HepG2 (cell line): ENCODE results near the gene DDX6. TPM values are rescaled to one million over a fixed set of nuclear protein-coding genes. Genes with fewer than 3 reads are reported as not detected.

Source experiments
- ATAC-seq: fragments of 200-7000 bp; cut with Tn5 transposase; 3 replicates; pipeline ENCODE4 v1.9.1; 2020; ENCODE audit warnings: mild to moderate bottlenecking, moderate library complexity
- BruUV-seq: library from RNA; stranded (reverse); fragments of 400-500 nt; replicated peaks from 2 replicates; lab custom pipeline; 2021; lab: Mats Ljungman, UMichigan
- CTCF ChIA-PET: fragments of 300-600 bp; formaldehyde crosslinking; extraction: SDS; loops from one replicate; lab custom pipeline; 2021; ENCODE audit warnings: low total read pairs, inconsistent platforms, low intra/inter-chr PET ratio; lab: Yijun Ruan, JAX
- POLR2A ChIA-PET: fragments of 350-600 bp; sonication (Branson Sonifier 250); formaldehyde crosslinking; loops from one replicate; lab custom pipeline; 2020; ENCODE audit warnings: antibody characterized with exemption, inconsistent platforms; lab: Yijun Ruan, JAX
- DNase-seq: peaks from one replicate; pipeline ENCODE4 v3.0.0-alpha.2; 2015; ENCODE audit warnings: low spot score
- FAIRE-seq: peaks from 3 replicates; lab custom pipeline; 2011; peaks lifted over from hg19 to GRCh38; lab: Jason Lieb, UNC
- H2AFZ ChIP-seq: one replicate; pipeline ENCODE4 v1.6.1; 2011; ENCODE audit warnings: low read length, inconsistent platforms
- H3K27ac ChIP-seq: fragments of 300-600 bp; 3 replicates; pipeline ENCODE4 v1.8.0; 2011; ENCODE audit warnings: mixed run types, mild to moderate bottlenecking, mixed read lengths, low read length, inconsistent platforms; ENCODE audit not compliant: insufficient read depth; ENCODE audit errors: extremely low read length
- H3K27me3 ChIP-seq, 2 experiments: fragments of 200-600 bp in 1 of 2; 2 replicates in 1 of 2; 3 replicates in 1 of 2; pipeline versions ENCODE4 v1.6.0 to v1.8.0; 2011; ENCODE audit warnings: low read length in 2 of 2, mild to moderate bottlenecking in 2 of 2, moderate library complexity in 2 of 2, inconsistent platforms in 1 of 2; ENCODE audit not compliant: insufficient read depth in 2 of 2, control insufficient read depth in 1 of 2
- H3K36me3 ChIP-seq, 2 experiments: fragments of 200-600 bp in 1 of 2; replicated peaks in 1 of 2; 2 replicates in 1 of 2; 3 replicates in 1 of 2; pipeline versions ENCODE4 v1.5.1 to v1.8.0; 2011; ENCODE audit warnings: low read length in 2 of 2, inconsistent platforms in 1 of 2; ENCODE audit not compliant: insufficient read depth in 2 of 2, control insufficient read depth in 1 of 2
- H3K4me1 ChIP-seq: 2 replicates; pipeline ENCODE4 v1.5.1; 2012; ENCODE audit warnings: low read length, inconsistent platforms; ENCODE audit not compliant: insufficient read depth
- H3K4me2 ChIP-seq: 2 replicates; pipeline ENCODE4 v1.6.0; 2011; ENCODE audit warnings: low read depth, low read length, inconsistent platforms
- H3K4me3 ChIP-seq, 3 experiments: fragments of 200-600 bp in 1 of 3; sonication (generic), shearing (Covaris generic) in 1 of 3; replicated peaks in 1 of 3; 2 replicates each; pipeline ENCODE4 v1.5.1; 2011 to 2016; ENCODE audit warnings: low read length in 3 of 3, inconsistent platforms in 2 of 3, low read depth in 2 of 3, mild to moderate bottlenecking in 2 of 3, control low read depth in 1 of 3, mixed read lengths in 1 of 3; ENCODE audit not compliant: insufficient read depth in 1 of 3
- H3K79me2 ChIP-seq: one replicate; pipeline ENCODE4 v1.6.1; 2011; ENCODE audit warnings: low read length, inconsistent platforms; ENCODE audit not compliant: insufficient read depth
- H3K9ac ChIP-seq: 2 replicates; pipeline ENCODE4 v1.6.0; 2011; ENCODE audit warnings: mild to moderate bottlenecking, low read depth, low read length, inconsistent platforms; ENCODE audit not compliant: insufficient read depth
- H3K9me3 ChIP-seq: 2 replicates; pipeline ENCODE4 v1.5.1; 2012; ENCODE audit warnings: mild to moderate bottlenecking, low read length
- H4K20me1 ChIP-seq: 2 replicates; pipeline ENCODE4 v1.6.0; 2011; ENCODE audit warnings: inconsistent platforms, mild to moderate bottlenecking, low read length, moderate library complexity; ENCODE audit not compliant: insufficient read depth
- ATF2 ChIP-seq: sonication (generic); formaldehyde crosslinking; IDR thresholded peaks from 2 replicates; pipeline ENCODE4 v1.4.0; 2020; ENCODE audit warnings: missing genetic modification reagents
- BRCA1 ChIP-seq: sonication (generic); formaldehyde crosslinking; IDR thresholded peaks from 2 replicates; pipeline ENCODE4 v1.4.0; 2020; ENCODE audit warnings: missing genetic modification reagents
- CBX1 ChIP-seq: IDR thresholded peaks from one replicate; pipeline ENCODE4 v1.6.1; 2016; ENCODE audit warnings: antibody characterized with exemption, low read depth
- DR1 ChIP-seq: sonication (generic); formaldehyde crosslinking; IDR thresholded peaks from 2 replicates; pipeline ENCODE4 v1.8.0; 2021; ENCODE audit warnings: mild to moderate bottlenecking, missing genetic modification reagents, inconsistent platforms
- NFIC ChIP-seq: IDR thresholded peaks from 2 replicates; pipeline ENCODE4 v1.6.1; 2012; ENCODE audit warnings: mild to moderate bottlenecking, low read length, inconsistent platforms
- NR2C2 ChIP-seq: sonication (generic); formaldehyde crosslinking; IDR thresholded peaks from 2 replicates; pipeline ENCODE4 v1.4.0; 2020; ENCODE audit warnings: missing genetic modification reagents, mild to moderate bottlenecking, moderate library complexity, borderline replicate concordance
- PHF21A ChIP-seq: sonication (generic); formaldehyde crosslinking; IDR thresholded peaks from 2 replicates; pipeline ENCODE4 v1.5.0; 2020; ENCODE audit warnings: mild to moderate bottlenecking, missing genetic modification reagents
- SAFB2 ChIP-seq: sonication (generic); formaldehyde crosslinking; IDR thresholded peaks from 2 replicates; pipeline ENCODE4 v1.5.1; 2020; ENCODE audit warnings: missing genetic modification reagents, low read depth, mild to moderate bottlenecking, borderline replicate concordance
- SETDB1 ChIP-seq: sonication (generic); formaldehyde crosslinking; IDR thresholded peaks from 2 replicates; pipeline ENCODE4 v1.5.1; 2020; ENCODE audit warnings: missing genetic modification reagents, mild to moderate bottlenecking, borderline replicate concordance
- TOPORS ChIP-seq: sonication (generic); formaldehyde crosslinking; IDR thresholded peaks from 2 replicates; pipeline ENCODE4 v1.8.0; 2023; ENCODE audit warnings: mild to moderate bottlenecking, missing genetic modification reagents
- ZNF160 ChIP-seq: sonication (generic); formaldehyde crosslinking; IDR thresholded peaks from 2 replicates; pipeline ENCODE4 v1.8.0; 2022; ENCODE audit warnings: mild to moderate bottlenecking, inconsistent platforms, missing genetic modification reagents
- ZNF484 ChIP-seq: sonication (generic); formaldehyde crosslinking; IDR thresholded peaks from 2 replicates; pipeline ENCODE4 v1.5.1; 2020; ENCODE audit warnings: mild to moderate bottlenecking, low read depth, missing genetic modification reagents, borderline replicate concordance
- ZNF547 ChIP-seq: sonication (generic); formaldehyde crosslinking; IDR thresholded peaks from 2 replicates; pipeline ENCODE4 v1.5.1; 2020; ENCODE audit warnings: mild to moderate bottlenecking, missing genetic modification reagents
- WGBS: methylation state at CpG from one replicate; pipeline ENCODE4 v1.1.6; 2017; ENCODE audit warnings: low lambda C conversion rate; 5-methylcytosine and 5-hydroxymethylcytosine counted together
- in situ Hi-C: cut with HindIII; loops from 2 replicates; pipeline ENCODE4 v1.10.0; 2017; ENCODE audit warnings: low pct_unique_long_range_greater_than_20kb; ENCODE audit not compliant: extremely low pct_ligation_motif_present
- intact Hi-C: fragments of 100-400 bp; cut with micrococcal nuclease; formaldehyde crosslinking; loops from one replicate; pipeline ENCODE4 v1.10.0; 2022; ENCODE audit not compliant: unreplicated experiment
- polyA plus RNA-seq, 8 experiments: library from polyadenylated mRNA; depleted of rRNA in 3 of 8; stranded (reverse) in 7 of 8; unstranded in 1 of 8; fragments of >200 nt; fragmentation: Illumina TruSeq in 4 of 8; extraction: Trizol in 4 of 8; gene quantifications; 2 replicates each; pipeline versions ENCODE4 v1.2.1 to v1.2.3, GENCODE V29; 2011 to 2016; ENCODE audit warnings: low read depth in 4 of 8, missing spikeins in 1 of 8, mixed read lengths in 1 of 8; ENCODE audit not compliant: insufficient read depth in 1 of 8
- total RNA-seq, 5 experiments: library from RNA; depleted of rRNA; stranded (reverse); fragments of >200 nt; fragmentation: Illumina TruSeq; extraction: Trizol; gene quantifications; 2 replicates each; pipeline ENCODE4 v1.2.3, GENCODE V29; 2016; ENCODE audit warnings: low read depth in 1 of 5
- TF ChIP-seq, protein P1 (sequence below), 2 experiments: fragments of 450-650 bp in 1 of 2; sonication (generic) in 1 of 2; formaldehyde crosslinking in 1 of 2; IDR thresholded peaks; 2 replicates each; pipeline versions ENCODE4 v1.6.1 to v1.8.0; 2016 to 2022; ENCODE audit warnings: antibody characterized with exemption in 1 of 2, mild to moderate bottlenecking in 1 of 2, missing genetic modification reagents in 1 of 2

DDX6 gene
- total and polyA plus RNA-seq, 2 of the 13 experiments (the other 11 are each of a cell fraction or from before 2014, with no cell fraction given): 20.9 to 59.2 TPM

DNA sequence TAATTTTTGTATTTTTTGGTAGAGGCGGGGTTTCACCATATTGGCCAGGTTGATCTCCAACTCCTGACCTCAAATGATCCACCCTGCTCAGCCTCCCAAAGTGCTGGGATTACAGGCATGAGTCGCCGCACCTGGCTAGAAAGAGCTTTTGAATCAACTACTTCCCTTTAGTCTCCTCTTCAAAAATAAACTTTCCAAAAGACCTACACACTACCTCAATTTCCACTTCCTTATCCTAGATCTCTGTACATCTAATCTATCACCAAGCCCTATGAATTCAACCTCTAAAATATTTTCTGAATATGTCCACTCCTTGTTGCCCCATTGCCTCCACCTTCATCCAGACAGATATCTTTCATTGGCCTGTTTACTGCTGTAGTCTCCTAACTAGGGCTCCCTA, 13.1 kb upstream of the DDX6 start:
- no peaks in the 10 kb centered on the region for H3K4me1 ChIP-seq
- H3K79me2 ChIP-seq: no peaks in the 10 kb centered on the region
- no peak overlapping the region for H3K4me3 ChIP-seq
- no peak overlapping the region for H3K9ac ChIP-seq
- in situ Hi-C loops: no loop called here
- no peaks in the 10 kb centered on the region for H3K36me3 ChIP-seq
- no peak overlapping the region for H3K27ac ChIP-seq
- BruUV-seq: no TSS peak
- ATAC-seq (no peak), DNase-seq (no peak), FAIRE-seq (no peak)
- H3K9me3 ChIP-seq: no peaks in the 10 kb centered on the region
- H4K20me1 ChIP-seq: no peaks in the 10 kb centered on the region
- intact Hi-C loops: no loop called here
- ChIA-PET POLR2A (no interaction called here), CTCF (no interaction called here)
- H3K27me3 ChIP-seq: peaks cover 0 to 10% of the 10 kb centered on the region in 2 experiments; a peak in 3 of 5 replicates
- TF ChIP-seq TOPORS (CRISPR knock-in tag) (no peak), ZNF484 (CRISPR knock-in tag) (no peak), SAFB2 (CRISPR knock-in tag) (no peak), NFIC (no peak), BRCA1 (CRISPR knock-in tag) (no peak), ZNF547 (CRISPR knock-in tag) (no peak), SETDB1 (CRISPR knock-in tag) (no peak), PHF21A (CRISPR knock-in tag) (no peak), CBX1 (no peak), DR1 (no peak), ATF2 (CRISPR knock-in tag) (no peak), NR2C2 (no peak), ZNF160 (CRISPR knock-in tag) (no peak)
- TF ChIP-seq, protein P1, sequence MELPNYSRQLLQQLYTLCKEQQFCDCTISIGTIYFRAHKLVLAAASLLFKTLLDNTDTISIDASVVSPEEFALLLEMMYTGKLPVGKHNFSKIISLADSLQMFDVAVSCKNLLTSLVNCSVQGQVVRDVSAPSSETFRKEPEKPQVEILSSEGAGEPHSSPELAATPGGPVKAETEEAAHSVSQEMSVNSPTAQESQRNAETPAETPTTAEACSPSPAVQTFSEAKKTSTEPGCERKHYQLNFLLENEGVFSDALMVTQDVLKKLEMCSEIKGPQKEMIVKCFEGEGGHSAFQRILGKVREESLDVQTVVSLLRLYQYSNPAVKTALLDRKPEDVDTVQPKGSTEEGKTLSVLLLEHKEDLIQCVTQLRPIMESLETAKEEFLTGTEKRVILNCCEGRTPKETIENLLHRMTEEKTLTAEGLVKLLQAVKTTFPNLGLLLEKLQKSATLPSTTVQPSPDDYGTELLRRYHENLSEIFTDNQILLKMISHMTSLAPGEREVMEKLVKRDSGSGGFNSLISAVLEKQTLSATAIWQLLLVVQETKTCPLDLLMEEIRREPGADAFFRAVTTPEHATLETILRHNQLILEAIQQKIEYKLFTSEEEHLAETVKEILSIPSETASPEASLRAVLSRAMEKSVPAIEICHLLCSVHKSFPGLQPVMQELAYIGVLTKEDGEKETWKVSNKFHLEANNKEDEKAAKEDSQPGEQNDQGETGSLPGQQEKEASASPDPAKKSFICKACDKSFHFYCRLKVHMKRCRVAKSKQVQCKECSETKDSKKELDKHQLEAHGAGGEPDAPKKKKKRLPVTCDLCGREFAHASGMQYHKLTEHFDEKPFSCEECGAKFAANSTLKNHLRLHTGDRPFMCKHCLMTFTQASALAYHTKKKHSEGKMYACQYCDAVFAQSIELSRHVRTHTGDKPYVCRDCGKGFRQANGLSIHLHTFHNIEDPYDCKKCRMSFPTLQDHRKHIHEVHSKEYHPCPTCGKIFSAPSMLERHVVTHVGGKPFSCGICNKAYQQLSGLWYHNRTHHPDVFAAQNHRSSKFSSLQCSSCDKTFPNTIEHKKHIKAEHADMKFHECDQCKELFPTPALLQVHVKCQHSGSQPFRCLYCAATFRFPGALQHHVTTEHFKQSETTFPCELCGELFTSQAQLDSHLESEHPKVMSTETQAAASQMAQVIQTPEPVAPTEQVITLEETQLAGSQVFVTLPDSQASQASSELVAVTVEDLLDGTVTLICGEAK (IDR thresholded peaks at IDR 0.05): no peak
- TF ChIP-seq, protein P1 (CRISPR knock-in tag; IDR thresholded peaks at IDR 0.05): no peak
- 89% methylated on average over 2 of the region's 3 CpGs for WGBS
- H2AFZ ChIP-seq: no peak overlapping the region
- H3K4me2 ChIP-seq: no peak overlapping the region
